Sigmoid colon (tissue), 7 donors: ENCODE measurements around the gene IL31RA. TPM values are rescaled to one million over a fixed set of nuclear protein-coding genes. Genes with fewer than 3 reads are reported as not detected.

Source experiments
- DNase-seq: peaks from one replicate; pipeline ENCODE4 v3.0.0-alpha.2; 2019
- H3K27ac ChIP-seq, 4 donors: fragments of 200-600 bp; sonication (generic); one replicate each; pipeline ENCODE4 v1.5.1; 2016 to 2019; ENCODE audit warnings: mild to moderate bottlenecking in 1 of 4
- H3K27me3 ChIP-seq, 3 donors: fragments of 200-600 bp; sonication (generic); one replicate each; pipeline ENCODE4 v1.5.1; 2019; ENCODE audit warnings: mild to moderate bottlenecking in 1 of 3
- H3K36me3 ChIP-seq, 4 donors: fragments of 200-600 bp; sonication (generic); one replicate each; pipeline ENCODE4 v1.5.1; 2016 to 2019
- H3K4me1 ChIP-seq, 4 donors: fragments of 200-600 bp; sonication (generic); one replicate each; pipeline ENCODE4 v1.5.1; 2017 to 2019
- H3K4me3 ChIP-seq, 4 donors: fragments of 200-600 bp; sonication (generic); one replicate each; pipeline ENCODE4 v1.5.1; 2017 to 2019; ENCODE audit warnings: mild to moderate bottlenecking in 2 of 4, moderate library complexity in 1 of 4
- H3K9me3 ChIP-seq, 4 donors: fragments of 200-600 bp in 3 of 4; sonication (generic) in 3 of 4; one replicate each; pipeline versions ENCODE4 v1.5.1 to v1.6.1; 2013 to 2019
- CTCF ChIP-seq, 4 experiments: fragments of 450-650 bp in 3 of 4; fragments of 200-600 bp in 1 of 4; IDR thresholded peaks; one replicate each; pipeline ENCODE4 v1.5.1; 2016 to 2019; ENCODE audit warnings: antibody characterized with exemption in 4 of 4, mild to moderate bottlenecking in 3 of 4, moderate library complexity in 2 of 4
- EP300 ChIP-seq, 4 donors: sonication (generic); formaldehyde crosslinking; IDR thresholded peaks; one replicate each; pipeline ENCODE4 v1.6.1; 2017; ENCODE audit warnings: antibody characterized with exemption in 4 of 4
- POLR2A ChIP-seq, 2 donors: fragments of 450-650 bp; IDR thresholded peaks; one replicate each; pipeline ENCODE4 v1.6.1; 2016; ENCODE audit warnings: antibody characterized with exemption in 2 of 2, mild to moderate bottlenecking in 2 of 2, moderate library complexity in 2 of 2
- POLR2AphosphoS5 ChIP-seq, 4 donors: sonication (generic); formaldehyde crosslinking; IDR thresholded peaks; one replicate each; pipeline ENCODE4 v1.6.1; 2017; ENCODE audit warnings: antibody characterized with exemption in 4 of 4
- WGBS, 2 donors: extraction: QIAGEN DNeasy Blood & Tissue Kit; methylation state at CpG; one replicate each; pipeline ENCODE4 v1.1.7; 2013; 5-methylcytosine and 5-hydroxymethylcytosine counted together
- intact Hi-C: fragments of 100-400 bp; cut with DNase I; formaldehyde crosslinking; loops from one replicate; pipeline ENCODE4 v1.15.1; 2023
- polyA plus RNA-seq, 3 donors: library from polyadenylated mRNA; stranded (reverse); fragments of 200-250 nt; gene quantifications; one replicate each; pipeline ENCODE4 v1.2.3, GENCODE V29; 2013
- total RNA-seq, 4 donors: library from RNA; depleted of rRNA; stranded (reverse); fragments of >200 nt; gene quantifications; one replicate each; pipeline ENCODE4 v1.1.0, GENCODE V29; 2016
- donor health status: healthy with polysubstance abuse.
- donor health status: Bipolar disorder and iron deficiency.
- donor health status: healthy.

Gene IL31RA
- total and polyA plus RNA-seq, 7 donors: 0.09 to 3.3 (median 1.5) TPM; not detected in 3

- intact Hi-C loops: no loop called here
- Histone ChIP-seq H3K27ac (no peak overlapping the region), H3K36me3 (no peaks in the 10 kb centered on the region), H3K9me3 (no peaks in the 10 kb centered on the region), H3K4me3 (no peak overlapping the region), H3K4me1 (no peaks in the 10 kb centered on the region), H3K27me3 (no peaks in the 10 kb centered on the region)
- TF ChIP-seq POLR2AphosphoS5 (IDR thresholded peaks at IDR 0.05) (no peak), CTCF (IDR thresholded peaks at IDR 0.05) (no peak), POLR2A (IDR thresholded peaks at IDR 0.05) (no peak), EP300 (IDR thresholded peaks at IDR 0.05) (no peak)
- WGBS, 2 donors: 90 to 92% methylated on average over 17 of the region's 17 CpGs
- no peak for DNase-seq
Measured at GRCh38 chr5:55918087-55919035, 67.2 kb downstream of the IL31RA start.

- DNase-seq: no peak
- Histone ChIP-seq H3K4me3 (no peak overlapping the region), H3K27ac (no peak overlapping the region), H3K9me3 (no peaks in the 10 kb centered on the region), H3K27me3 (no peaks in the 10 kb centered on the region), H3K36me3 (no peaks in the 10 kb centered on the region), H3K4me1 (no peaks in the 10 kb centered on the region)
- intact Hi-C loops: no loop called here
- no peak for TF ChIP-seq POLR2A (IDR thresholded peaks at IDR 0.05)
- no peak for TF ChIP-seq POLR2AphosphoS5 (IDR thresholded peaks at IDR 0.05)
- TF ChIP-seq CTCF (IDR thresholded peaks at IDR 0.05): no peak
- TF ChIP-seq EP300 (IDR thresholded peaks at IDR 0.05): no peak
- WGBS, 2 donors: 60 to 80% methylated on average over 3 of the region's 3 CpGs
Measured at GRCh38 chr5:55919625-55920024, 68.5 kb downstream of the IL31RA start.

GRCh38 chr5:55920784-55921183, 69.6 kb downstream of the IL31RA start:
- intact Hi-C loops: no loop called here
- H3K36me3 ChIP-seq: no peaks in the 10 kb centered on the region
- H3K4me1 ChIP-seq: no peaks in the 10 kb centered on the region
- WGBS, 2 donors: 84 to 90% methylated on average over 5 of the region's 5 CpGs
- H3K9me3 ChIP-seq: no peaks in the 10 kb centered on the region
- no peak for DNase-seq
- no peaks in the 10 kb centered on the region for H3K27me3 ChIP-seq
- no peak overlapping the region for H3K27ac ChIP-seq
- no peak for TF ChIP-seq POLR2A (IDR thresholded peaks at IDR 0.05)
- TF ChIP-seq CTCF (IDR thresholded peaks at IDR 0.05): no peak
- no peak for TF ChIP-seq POLR2AphosphoS5 (IDR thresholded peaks at IDR 0.05)
- no peak for TF ChIP-seq EP300 (IDR thresholded peaks at IDR 0.05)
- no peak overlapping the region for H3K4me3 ChIP-seq

- Histone ChIP-seq H3K4me1 (no peaks in the 10 kb centered on the region), H3K9me3 (no peaks in the 10 kb centered on the region), H3K4me3 (no peak overlapping the region), H3K27me3 (no peaks in the 10 kb centered on the region), H3K27ac (no peak overlapping the region), H3K36me3 (no peaks in the 10 kb centered on the region)
- DNase-seq: no peak
- intact Hi-C loops: no loop called here
- 86 to 92% methylated on average over 4 of the region's 4 CpGs for WGBS, 2 donors
- TF ChIP-seq POLR2AphosphoS5 (IDR thresholded peaks at IDR 0.05) (no peak), POLR2A (IDR thresholded peaks at IDR 0.05) (no peak), EP300 (IDR thresholded peaks at IDR 0.05) (no peak), CTCF (IDR thresholded peaks at IDR 0.05) (no peak)
Measured at GRCh38 chr5:55921617-55922016, 70.5 kb downstream of the IL31RA start.
